ENCODE data around the gene PAPSS2.
"Not testable (repeated sequence)": the region's sequence is repeated elsewhere in the genome, so short reads cannot be mapped to it uniquely, and the experiment has no call there.

PAPSS2 gene

GRCh38 chr10:87659571-87660483 lies at the start of gene PAPSS2:
Gene PAPSS2 (plus strand): TSS chr10:87659878. CDS start chr10:87659982, 104 bp downstream.
- DNase-seq = peak; percentile 77

DNA sequence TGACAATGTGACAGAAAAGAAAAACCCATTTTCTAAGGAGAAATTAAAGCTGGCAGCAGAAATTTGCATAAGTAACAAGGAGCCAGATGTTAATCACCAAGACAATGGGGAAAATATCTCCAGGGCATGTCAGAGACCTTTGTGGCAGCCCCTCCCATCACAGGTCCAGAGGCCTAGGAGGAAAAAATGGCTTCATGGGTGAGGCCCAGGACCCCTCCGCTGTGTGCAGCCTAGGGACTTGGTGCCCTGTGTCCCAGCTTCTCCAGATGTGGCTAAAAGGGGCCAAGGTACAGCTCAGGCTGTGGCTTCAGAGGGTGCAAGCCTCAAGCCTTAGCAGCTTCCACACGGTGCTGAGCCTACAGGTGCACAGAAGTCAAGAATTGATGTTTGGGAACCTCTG lies 48.3 kb upstream of the PAPSS2 start:
- DNase-seq = not testable (repeated sequence)

DNA sequence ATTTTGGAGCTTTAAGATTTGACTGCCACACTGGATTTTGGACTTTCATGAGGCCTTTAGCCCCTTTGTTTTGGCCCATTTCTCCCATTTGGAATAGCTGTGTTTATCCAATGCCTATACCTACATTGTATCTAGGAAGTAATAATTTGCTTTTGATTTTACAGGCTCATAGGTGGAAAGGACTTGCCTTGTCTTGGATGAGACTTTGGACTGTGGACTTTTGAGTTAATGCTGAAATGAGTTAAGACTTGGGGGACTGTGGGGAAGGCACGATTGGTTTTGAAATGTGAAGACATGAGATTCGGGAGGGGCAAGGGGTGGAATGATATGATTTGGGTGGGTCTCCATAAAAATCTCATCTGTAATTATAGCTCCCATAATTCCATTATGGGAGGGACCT lies 47.6 kb upstream of the PAPSS2 start:
- DNase-seq = no peak

- DNase-seq = no peak
Observed at GRCh38 chr10:87613751-87614150, 45.9 kb upstream of the PAPSS2 start.

DNA sequence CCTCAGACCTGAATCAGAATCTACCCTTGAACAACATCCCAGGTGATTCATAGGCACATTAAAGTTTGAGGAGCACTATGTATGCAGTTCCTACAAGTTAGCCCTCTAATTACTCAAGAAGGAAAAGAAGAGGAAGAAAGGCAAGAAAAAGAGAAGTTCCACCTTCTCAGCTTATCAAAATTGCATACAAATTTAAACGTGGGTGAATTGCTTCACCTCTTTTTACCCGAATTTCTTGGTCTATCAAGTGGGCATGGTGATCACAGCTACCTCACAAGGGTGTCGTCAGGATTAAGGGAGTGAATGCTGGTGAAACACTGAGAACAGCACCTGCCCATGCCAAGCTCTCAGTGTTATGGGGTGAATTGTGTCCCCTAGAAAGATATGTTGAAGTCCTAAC lies 43.8 kb upstream of the PAPSS2 start:
- no peak for DNase-seq

- DNase-seq = no peak
Observed at GRCh38 chr10:87617503-87617902, 42.2 kb upstream of the PAPSS2 start.

DNA sequence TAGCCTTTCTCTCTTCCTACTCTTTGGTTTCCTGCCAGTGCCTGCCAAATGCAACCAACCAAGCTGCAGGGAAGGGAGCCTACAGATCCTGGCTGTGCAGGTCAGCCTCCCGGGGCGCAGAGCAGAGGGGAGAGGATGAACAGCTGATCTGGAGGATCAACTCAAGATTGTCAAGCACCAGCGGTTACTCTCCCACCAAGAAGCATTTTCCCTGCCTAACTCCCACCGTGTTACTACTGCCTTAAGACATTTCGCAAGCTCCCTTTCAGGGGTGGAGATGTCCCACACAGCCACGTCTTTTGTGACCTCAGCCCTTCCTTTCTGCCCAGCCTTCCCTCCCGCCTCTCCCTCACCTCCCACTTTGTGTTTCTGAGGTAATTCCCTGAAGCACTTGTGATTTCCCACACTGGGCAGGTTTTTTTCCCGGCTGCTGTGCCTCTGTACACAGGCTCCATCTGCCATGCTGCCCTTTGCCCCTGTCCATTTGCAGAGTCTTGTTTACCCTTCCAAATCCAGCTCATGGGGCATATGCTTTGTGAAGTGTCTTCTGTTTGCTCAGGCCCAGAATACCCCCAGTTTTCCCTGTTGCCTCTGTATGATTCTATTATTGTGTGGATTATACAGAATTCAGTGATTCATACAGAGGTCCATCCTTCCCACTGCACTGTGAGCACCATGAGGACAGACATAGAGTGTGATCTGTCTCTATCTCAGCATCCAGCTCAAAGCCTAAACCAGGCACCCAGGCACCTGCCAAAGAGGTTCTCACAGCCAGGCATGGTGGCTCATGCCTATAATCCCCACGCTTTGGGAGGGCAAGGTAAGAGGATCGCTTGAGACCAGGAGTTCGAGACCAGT lies 40.9 kb upstream of the PAPSS2 start:
- DNase-seq = peak; percentile 44

DNA sequence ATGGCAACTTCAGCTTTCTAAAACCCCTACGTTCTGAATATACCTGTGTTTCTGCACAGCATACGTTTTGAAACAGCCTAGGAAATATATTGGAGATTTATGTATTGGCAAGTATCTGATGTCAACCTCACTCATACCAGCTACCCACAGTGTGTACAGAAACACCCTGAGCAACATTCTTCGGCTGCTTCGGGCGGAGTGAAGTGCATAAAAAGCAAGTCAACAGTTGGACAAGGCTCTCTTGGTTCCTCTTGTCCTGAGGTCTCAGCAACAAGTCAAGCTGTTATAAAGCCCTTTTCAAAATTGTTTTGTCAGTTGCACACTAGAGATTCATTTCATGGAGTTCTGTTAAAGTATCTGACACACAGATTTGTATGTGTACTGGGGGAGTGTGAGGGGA lies 40.0 kb upstream of the PAPSS2 start:
- DNase-seq = peak; percentile 55

- DNase-seq = not testable (repeated sequence)
Observed at GRCh38 chr10:87621440-87621839, 38.2 kb upstream of the PAPSS2 start.

- no peak for DNase-seq
Observed at GRCh38 chr10:87622314-87623004, 37.2 kb upstream of the PAPSS2 start.

- no peak for DNase-seq
Observed at GRCh38 chr10:87623191-87623590, 36.5 kb upstream of the PAPSS2 start.

DNA sequence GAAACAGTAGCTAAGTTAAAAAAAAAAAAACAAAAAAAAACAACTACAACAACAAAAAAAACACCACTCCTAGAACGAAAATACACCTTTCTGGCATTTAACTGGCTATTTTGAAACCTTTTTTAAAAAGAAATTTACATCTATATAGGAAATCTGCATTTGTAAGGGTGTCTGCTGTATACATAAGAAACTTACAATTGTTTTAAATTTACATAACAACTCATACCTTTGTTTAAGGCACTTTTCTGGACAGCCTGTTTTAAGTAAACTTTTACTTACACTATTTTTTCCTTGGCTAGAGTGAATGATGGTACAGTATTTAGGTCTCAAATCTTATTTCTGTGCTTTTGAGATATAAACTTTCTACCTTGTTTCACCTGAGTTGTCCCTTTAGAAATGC lies 34.0 kb upstream of the PAPSS2 start:
- DNase-seq = no peak

GRCh38 chr10:87626422-87626892 lies 33.2 kb upstream of the PAPSS2 start:
- no peak for DNase-seq

GRCh38 chr10:87630171-87630570 lies 29.5 kb upstream of the PAPSS2 start:
- no peak for DNase-seq

DNA sequence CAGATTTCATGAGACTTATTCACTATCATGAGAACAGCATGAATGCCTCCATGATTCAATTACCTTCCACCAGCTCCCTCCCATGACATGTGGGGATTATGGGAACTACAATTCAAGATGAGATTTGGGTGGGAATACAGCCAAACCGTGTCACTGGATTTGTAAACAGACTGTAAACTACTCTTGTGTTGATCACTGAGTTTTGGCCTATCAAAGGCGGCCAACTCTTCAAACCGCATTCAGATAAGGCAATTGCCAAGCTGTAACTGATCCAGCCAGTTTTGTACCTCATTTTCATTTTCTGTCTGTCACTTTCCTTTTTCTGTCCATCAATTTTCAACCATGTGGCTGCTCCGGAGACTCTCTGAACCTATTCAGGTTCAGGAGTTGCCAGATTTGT lies 27.2 kb upstream of the PAPSS2 start:
- DNase-seq = no peak

DNA sequence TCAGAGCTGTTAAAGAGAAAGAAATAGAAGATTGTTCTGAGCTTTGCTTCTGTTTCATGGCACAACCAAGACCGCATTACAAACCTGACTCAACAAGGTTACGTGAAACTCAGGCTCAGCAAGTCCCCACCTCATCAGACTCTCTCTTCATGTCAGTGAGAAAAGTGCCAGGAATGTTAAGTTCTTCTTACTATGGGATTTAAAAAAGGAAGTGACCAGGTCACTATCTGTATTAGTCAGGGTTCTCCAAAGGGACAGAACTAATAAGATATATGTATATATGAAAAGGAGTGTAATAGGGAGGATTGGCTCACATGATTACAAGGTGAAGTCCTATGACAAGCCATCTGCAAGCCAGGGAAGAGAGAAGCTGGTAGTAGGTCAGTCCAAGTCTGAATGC lies 25.4 kb upstream of the PAPSS2 start:
- DNase-seq = no peak

GRCh38 chr10:87635498-87636312 lies 24.0 kb upstream of the PAPSS2 start:
- peak; percentile 94 for DNase-seq

DNA sequence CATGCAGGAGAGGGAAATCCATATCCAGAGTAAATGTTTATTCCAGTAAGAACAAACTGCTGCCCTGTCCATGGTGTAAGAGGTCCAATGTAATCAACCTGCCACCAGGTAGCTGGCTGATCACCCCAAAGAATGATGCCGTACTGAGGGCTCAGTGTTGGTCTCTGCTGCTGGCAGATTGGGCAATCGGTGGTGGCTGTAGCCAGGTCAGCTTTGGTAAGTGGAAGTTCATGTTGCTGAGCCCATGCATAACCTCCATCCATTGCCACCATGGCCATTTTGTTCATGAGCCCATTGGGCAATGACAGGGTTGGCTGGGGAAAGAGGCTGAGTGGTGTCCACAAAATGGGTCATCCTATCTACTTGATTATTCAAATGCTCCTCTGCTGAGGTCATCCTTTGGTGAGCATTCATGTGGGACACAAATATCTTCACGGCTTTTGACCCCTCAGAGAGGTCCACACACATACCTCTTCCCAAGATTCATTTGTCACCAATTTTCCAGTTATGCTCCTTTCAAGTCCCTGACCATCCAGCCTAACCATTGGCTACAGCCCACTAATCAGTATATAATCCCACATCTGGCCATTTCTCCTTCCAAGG lies 23.3 kb upstream of the PAPSS2 start:
- no peak for DNase-seq

DNA sequence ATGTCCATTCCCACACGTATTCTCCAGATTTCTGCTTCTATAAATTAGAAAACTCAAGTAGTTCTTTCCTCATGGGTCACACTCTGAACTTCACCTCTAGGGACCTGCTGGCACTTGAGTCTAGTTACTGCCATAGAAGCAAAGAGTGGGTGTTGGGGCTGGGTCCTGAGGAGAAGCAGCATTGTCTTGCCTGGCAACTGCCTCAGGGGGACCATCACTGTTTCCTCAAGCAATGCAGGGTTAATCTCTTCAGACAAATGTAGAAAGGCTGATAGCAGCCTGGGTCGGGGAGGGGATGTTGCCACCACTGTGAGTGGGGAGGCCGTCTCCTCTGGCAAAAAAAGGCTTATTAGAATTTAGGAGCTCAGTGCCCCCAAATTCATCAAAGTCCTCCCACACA lies 20.2 kb upstream of the PAPSS2 start:
- DNase-seq = no peak

- no peak for DNase-seq
Observed at GRCh38 chr10:87640043-87640442, 19.6 kb upstream of the PAPSS2 start.

DNA sequence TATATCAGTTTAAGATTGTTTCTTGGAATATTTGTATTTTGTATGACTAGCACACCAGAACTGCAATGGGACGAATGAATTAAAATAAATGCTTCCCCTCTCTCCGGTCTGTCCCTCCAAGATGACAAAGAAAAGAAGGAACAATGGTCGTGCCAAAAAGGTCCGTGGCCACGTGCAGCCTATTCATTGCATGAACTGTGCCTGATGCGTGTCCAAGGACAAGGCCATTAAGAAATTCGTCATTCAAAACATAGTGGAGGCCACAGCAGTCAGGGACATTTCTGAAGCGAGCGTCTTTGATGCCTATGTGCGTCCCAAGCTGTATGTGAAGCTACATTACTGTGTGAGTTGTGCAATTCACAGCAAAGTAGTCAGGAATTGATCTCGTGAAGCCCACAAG lies 17.2 kb upstream of the PAPSS2 start:
- no peak for DNase-seq

- DNase-seq = no peak
Observed at GRCh38 chr10:87642988-87643387, 16.7 kb upstream of the PAPSS2 start.

All from islet precursor cell (in vitro differentiated cells).